Gastrocnemius medialis (tissue), 4 donors: ENCODE results near the gene ITPR1.

Experiments used
- CTCF ChIP-seq, 5 experiments: fragments of 450-650 bp in 3 of 5; fragments of 200-600 bp in 2 of 5; sonication (generic) in 2 of 5; IDR thresholded peaks in 4 of 5; conservative IDR thresholded peaks in 1 of 5; 1 replicate in 4 of 5; 2 replicates in 1 of 5; pipeline ENCODE4 v1.5.1; 2016 to 2019; ENCODE audit warnings: antibody characterized with exemption in 5 of 5, mild to moderate bottlenecking in 3 of 5, moderate library complexity in 3 of 5
- POLR2A ChIP-seq, 2 donors: fragments of 450-650 bp; IDR thresholded peaks; one replicate each; pipeline ENCODE4 v1.6.1; 2017; ENCODE audit warnings: antibody characterized with exemption in 2 of 2, mild to moderate bottlenecking in 2 of 2, moderate library complexity in 2 of 2

GRCh38 chr3:4587061-4587837 lies 94.1 kb downstream of the ITPR1 start:
- TF ChIP-seq CTCF (IDR thresholded peaks at IDR 0.05 in 4 of 5, conservative IDR thresholded peaks at IDR 0.05 in 1 of 5) = no peak
- TF ChIP-seq POLR2A (IDR thresholded peaks at IDR 0.05) = no peak
